ENCODE results near the gene HPS6. TPM values are rescaled to one million over a fixed set of nuclear protein-coding genes. Genes with fewer than 3 reads are reported as not detected.

HPS6 gene
- polyA plus RNA-seq, 2 of the 4 experiments (the other 2 are of a cell fraction) = 5.6 to 15.3 TPM

- TF ChIP-seq HOXB5 (CRISPR knock-in tag; IDR thresholded peaks at IDR 0.05) = no peak
- TF ChIP-seq JUN (IDR thresholded peaks at IDR 0.05) = no peak
- TF ChIP-seq NPAS2 (CRISPR knock-in tag; IDR thresholded peaks at IDR 0.05; ENCODE audit: borderline replicate concordance) = no peak
- TF ChIP-seq RARB (CRISPR knock-in tag; IDR thresholded peaks at IDR 0.05) = no peak
- TF ChIP-seq CHD2 (IDR thresholded peaks at IDR 0.05; ENCODE audit: low read length, partially characterized antibody) = no peak
- TF ChIP-seq ELK1 (IDR thresholded peaks at IDR 0.05; ENCODE audit: low read depth, low read length) = no peak
- no peak for TF ChIP-seq CTCF (IDR thresholded peaks at IDR 0.05)
- TF ChIP-seq HOXA7 (CRISPR knock-in tag; IDR thresholded peaks at IDR 0.05) = no peak
- TF ChIP-seq FOSL2 (IDR thresholded peaks at IDR 0.05) = no peak
- no peak for TF ChIP-seq FOSL2 (CRISPR knock-in tag; IDR thresholded peaks at IDR 0.05)
- ChIA-PET CTCF (interaction anchor here (2.5 kb wide), 1 partner anchor 14 kb away, joined by 19 read pairs; no protein-coding TSS in a partner anchor), POLR2A (no interaction called here)
- Histone ChIP-seq H3K4me2 (no peak overlapping the region), H3K27ac (no peak overlapping the region), H3K4me3 (no peak overlapping the region), H3K4me1 (peaks cover 10% of the 10 kb centered on the region; the same call in 2 of the 3 replicates), H3K9me3 (no peaks in the 10 kb centered on the region)
- DNase-seq (ENCODE audit: low read depth in 1 of 2, low spot score in 1 of 2) (no peak), FAIRE-seq (no peak), ATAC-seq (no peak)
Measured at GRCh38 chr10:102059987-102060386, 5.2 kb upstream of the HPS6 start.

GRCh38 chr10:102064503-102064867 lies 664 bp upstream of the HPS6 start:
- peaks cover 20% of the 10 kb centered on the region for H3K4me1 ChIP-seq
- 93% methylated on average over 2 of the region's 2 CpGs for WGBS (ENCODE audit: missing lambda C conversion rate)
- POLR2A ChIA-PET = no interaction called here
- H3K27ac ChIP-seq = peak overlapping the region; percentile 91 to 99
- CTCF ChIA-PET = interaction anchor here (2.4 kb wide), 1 partner anchor 8 kb away, joined by 19 read pairs; no protein-coding TSS in a partner anchor
- ATAC-seq = no peak
- FAIRE-seq = no peak
- peak overlapping the region; percentile 87 for H3K4me3 ChIP-seq
- TF ChIP-seq RAD21 (conservative IDR thresholded peaks at IDR 0.05 in 1 of 2, IDR thresholded peaks at IDR 0.05 in 1 of 2) = no peak
- no peak for TF ChIP-seq MAFK (IDR thresholded peaks at IDR 0.05; ENCODE audit: partially characterized antibody)
- TF ChIP-seq CEBPB (IDR thresholded peaks at IDR 0.05) = 0 out of 4 replicates have a peak, but pooled peaks of 1 of the 2 experiments have one; percentile 38
- no peak for TF ChIP-seq BCL3 (IDR thresholded peaks at IDR 0.05)
- TF ChIP-seq POLR2AphosphoS2 (conservative IDR thresholded peaks at IDR 0.05; ENCODE audit: low read length) = no peak
- no peak for TF ChIP-seq KDM5A (IDR thresholded peaks at IDR 0.05)
- no peak for TF ChIP-seq TP53 (CRISPR knock-in tag; IDR thresholded peaks at IDR 0.05)
- H3K9me3 ChIP-seq = no peaks in the 10 kb centered on the region
- peak overlapping the region; percentile 97 for H3K4me2 ChIP-seq
- no peak for DNase-seq (ENCODE audit: low read depth in 1 of 2, low spot score in 1 of 2)

GRCh38 chr10:102065561-102066398 lies 631 bp downstream of the HPS6 start:
- Histone ChIP-seq H3K9me3 (no peaks in the 10 kb centered on the region), H3K27ac (peak overlapping the region; percentile 91 to 99), H3K4me3 (peak overlapping the region; percentile 87), H3K4me1 (peaks cover 20% of the 10 kb centered on the region), H3K4me2 (peak overlapping the region; percentile 97)
- DNase-seq (ENCODE audit: low read depth in 1 of 2, low spot score in 1 of 2) = peak; percentile 38 to 48
- 39% methylated on average over 7 of the region's 63 CpGs for WGBS (ENCODE audit: missing lambda C conversion rate)
- peak; percentile 51 to 65 for ATAC-seq
- no peak for FAIRE-seq
- POLR2A ChIA-PET = interaction anchor here (0.6 to 2.1 kb wide), 4 partner anchors 11 to 299 kb away, joined by 3 to 9 read pairs (median 4); partner anchors contain the start of gene ARMH3
- CTCF ChIA-PET = interaction anchor here (0.7 to 3.4 kb wide), 6 partner anchors 10 to 225 kb away, joined by 3 to 11 read pairs (median 4); partner anchors contain the start of gene ARMH3
- TF ChIP-seq GATA3 (IDR thresholded peaks at IDR 0.05; ENCODE audit: borderline replicate concordance) (no peak), PHF8 (IDR thresholded peaks at IDR 0.05; ENCODE audit: borderline replicate concordance, low read depth) (peak; percentile 45), ATOH8 (CRISPR knock-in tag; IDR thresholded peaks at IDR 0.05; ENCODE audit: low read depth) (no peak), TFCP2L1 (CRISPR knock-in tag; IDR thresholded peaks at IDR 0.05) (no peak), E2F6 (IDR thresholded peaks at IDR 0.05; ENCODE audit: borderline replicate concordance, low read depth) (no peak), CTCF (IDR thresholded peaks at IDR 0.05) (no peak; the same call in 2 of the 3 replicates), CBX2 (IDR thresholded peaks at IDR 0.05; ENCODE audit: borderline replicate concordance, low read depth) (no peak), KDM5A (IDR thresholded peaks at IDR 0.05) (0 out of 2 replicates have a peak, but pooled peaks have one; percentile 22), BHLHE40 (IDR thresholded peaks at IDR 0.05; ENCODE audit: low read depth, low read length) (no peak)
